Measurements from ENCODE around the gene CEP85. TPM values are rescaled to one million over a fixed set of nuclear protein-coding genes. Genes with fewer than 3 reads are reported as not detected.

The CEP85 gene
- total and polyA plus RNA-seq, 9 of the 15 experiments (the other 6 are each of a cell fraction or from before 2014, with no cell fraction given): 42.1 to 140 (median 92.6) TPM

DNA sequence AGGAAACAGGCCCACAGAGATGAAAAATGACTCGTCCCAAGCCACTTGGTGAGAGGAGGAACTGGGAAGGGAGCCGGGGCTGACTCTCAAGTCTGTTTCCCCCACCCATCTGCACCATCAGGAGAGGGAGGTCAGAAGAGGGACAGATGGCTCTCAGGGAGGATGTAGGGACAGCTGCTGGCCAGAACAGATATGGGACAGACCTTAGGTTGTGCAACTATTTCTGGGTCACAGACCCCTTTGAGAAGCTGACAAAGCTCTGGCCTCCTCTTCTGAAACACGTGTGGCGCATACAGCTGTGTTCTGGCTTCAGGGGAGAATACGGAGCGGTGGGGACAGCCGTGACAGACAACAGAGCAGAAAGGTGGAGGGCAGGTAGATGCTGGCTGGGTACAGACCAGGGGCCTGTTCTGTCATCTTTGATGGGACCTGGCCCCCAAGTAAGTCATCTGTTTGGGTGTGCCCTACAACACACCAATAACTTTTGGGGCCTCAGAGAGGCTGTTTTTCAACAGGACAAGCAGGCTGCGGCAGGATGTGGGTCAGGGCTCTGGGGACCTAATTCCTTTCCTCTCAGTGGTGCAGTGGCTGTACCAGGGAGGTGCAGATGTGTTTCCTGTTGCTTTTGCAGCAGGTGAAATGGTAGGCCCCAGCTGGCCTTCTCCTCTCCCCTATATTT is 53.2 kb downstream of the CEP85 start (continued):
- TF ChIP-seq MIER1 (IDR thresholded peaks at IDR 0.05; ENCODE audit: low read depth) (no peak), L3MBTL2 (IDR thresholded peaks at IDR 0.05) (peak; percentile 86), CBX2 (IDR thresholded peaks at IDR 0.05; ENCODE audit: insufficient read depth, low read length, poor library complexity, severe bottlenecking) (no peak), PHB2 (IDR thresholded peaks at IDR 0.05; ENCODE audit: low read depth) (peak; percentile 81; the same call in 1 of the 2 replicates), GATA2 (CRISPR knock-in tag; IDR thresholded peaks at IDR 0.05) (peak; percentile 97), HDAC8 (tag; IDR thresholded peaks at IDR 0.05) (no peak), MAZ (CRISPR knock-in tag; conservative IDR thresholded peaks at IDR 0.05 in 1 of 2, IDR thresholded peaks at IDR 0.05 in 1 of 2) (peak; percentile 56 to 63; a peak in 1 of 4 replicates), IRF2 (CRISPR knock-in tag; IDR thresholded peaks at IDR 0.05) (no peak), KDM1A (IDR thresholded peaks at IDR 0.05) (peak; percentile 83 to 91), MTA1 (IDR thresholded peaks at IDR 0.05; ENCODE audit: borderline replicate concordance) (no peak), PML (IDR thresholded peaks at IDR 0.05; ENCODE audit: low read length) (peak; percentile 94), ZNF583 (CRISPR knock-in tag; IDR thresholded peaks at IDR 0.05) (peak; percentile 73)
- TF ChIP-seq, protein P1, sequence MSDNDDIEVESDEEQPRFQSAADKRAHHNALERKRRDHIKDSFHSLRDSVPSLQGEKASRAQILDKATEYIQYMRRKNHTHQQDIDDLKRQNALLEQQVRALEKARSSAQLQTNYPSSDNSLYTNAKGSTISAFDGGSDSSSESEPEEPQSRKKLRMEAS (CRISPR knock-in tag; IDR thresholded peaks at IDR 0.05): peak; percentile 95
- TF ChIP-seq, protein P2, sequence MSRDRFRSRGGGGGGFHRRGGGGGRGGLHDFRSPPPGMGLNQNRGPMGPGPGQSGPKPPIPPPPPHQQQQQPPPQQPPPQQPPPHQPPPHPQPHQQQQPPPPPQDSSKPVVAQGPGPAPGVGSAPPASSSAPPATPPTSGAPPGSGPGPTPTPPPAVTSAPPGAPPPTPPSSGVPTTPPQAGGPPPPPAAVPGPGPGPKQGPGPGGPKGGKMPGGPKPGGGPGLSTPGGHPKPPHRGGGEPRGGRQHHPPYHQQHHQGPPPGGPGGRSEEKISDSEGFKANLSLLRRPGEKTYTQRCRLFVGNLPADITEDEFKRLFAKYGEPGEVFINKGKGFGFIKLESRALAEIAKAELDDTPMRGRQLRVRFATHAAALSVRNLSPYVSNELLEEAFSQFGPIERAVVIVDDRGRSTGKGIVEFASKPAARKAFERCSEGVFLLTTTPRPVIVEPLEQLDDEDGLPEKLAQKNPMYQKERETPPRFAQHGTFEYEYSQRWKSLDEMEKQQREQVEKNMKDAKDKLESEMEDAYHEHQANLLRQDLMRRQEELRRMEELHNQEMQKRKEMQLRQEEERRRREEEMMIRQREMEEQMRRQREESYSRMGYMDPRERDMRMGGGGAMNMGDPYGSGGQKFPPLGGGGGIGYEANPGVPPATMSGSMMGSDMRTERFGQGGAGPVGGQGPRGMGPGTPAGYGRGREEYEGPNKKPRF (IDR thresholded peaks at IDR 0.05; ENCODE audit: low read depth, low read length): no peak
- TF ChIP-seq, protein P3, sequence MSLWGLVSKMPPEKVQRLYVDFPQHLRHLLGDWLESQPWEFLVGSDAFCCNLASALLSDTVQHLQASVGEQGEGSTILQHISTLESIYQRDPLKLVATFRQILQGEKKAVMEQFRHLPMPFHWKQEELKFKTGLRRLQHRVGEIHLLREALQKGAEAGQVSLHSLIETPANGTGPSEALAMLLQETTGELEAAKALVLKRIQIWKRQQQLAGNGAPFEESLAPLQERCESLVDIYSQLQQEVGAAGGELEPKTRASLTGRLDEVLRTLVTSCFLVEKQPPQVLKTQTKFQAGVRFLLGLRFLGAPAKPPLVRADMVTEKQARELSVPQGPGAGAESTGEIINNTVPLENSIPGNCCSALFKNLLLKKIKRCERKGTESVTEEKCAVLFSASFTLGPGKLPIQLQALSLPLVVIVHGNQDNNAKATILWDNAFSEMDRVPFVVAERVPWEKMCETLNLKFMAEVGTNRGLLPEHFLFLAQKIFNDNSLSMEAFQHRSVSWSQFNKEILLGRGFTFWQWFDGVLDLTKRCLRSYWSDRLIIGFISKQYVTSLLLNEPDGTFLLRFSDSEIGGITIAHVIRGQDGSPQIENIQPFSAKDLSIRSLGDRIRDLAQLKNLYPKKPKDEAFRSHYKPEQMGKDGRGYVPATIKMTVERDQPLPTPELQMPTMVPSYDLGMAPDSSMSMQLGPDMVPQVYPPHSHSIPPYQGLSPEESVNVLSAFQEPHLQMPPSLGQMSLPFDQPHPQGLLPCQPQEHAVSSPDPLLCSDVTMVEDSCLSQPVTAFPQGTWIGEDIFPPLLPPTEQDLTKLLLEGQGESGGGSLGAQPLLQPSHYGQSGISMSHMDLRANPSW (CRISPR knock-in tag; IDR thresholded peaks at IDR 0.05): no peak; the same call in 1 of the 2 replicates
- TF ChIP-seq, protein P4, sequence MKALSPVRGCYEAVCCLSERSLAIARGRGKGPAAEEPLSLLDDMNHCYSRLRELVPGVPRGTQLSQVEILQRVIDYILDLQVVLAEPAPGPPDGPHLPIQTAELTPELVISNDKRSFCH (CRISPR knock-in tag; IDR thresholded peaks at IDR 0.05): no peak
- TF ChIP-seq, protein P4 (tag; IDR thresholded peaks at IDR 0.05): peak; percentile 90
- TF ChIP-seq, protein P5, sequence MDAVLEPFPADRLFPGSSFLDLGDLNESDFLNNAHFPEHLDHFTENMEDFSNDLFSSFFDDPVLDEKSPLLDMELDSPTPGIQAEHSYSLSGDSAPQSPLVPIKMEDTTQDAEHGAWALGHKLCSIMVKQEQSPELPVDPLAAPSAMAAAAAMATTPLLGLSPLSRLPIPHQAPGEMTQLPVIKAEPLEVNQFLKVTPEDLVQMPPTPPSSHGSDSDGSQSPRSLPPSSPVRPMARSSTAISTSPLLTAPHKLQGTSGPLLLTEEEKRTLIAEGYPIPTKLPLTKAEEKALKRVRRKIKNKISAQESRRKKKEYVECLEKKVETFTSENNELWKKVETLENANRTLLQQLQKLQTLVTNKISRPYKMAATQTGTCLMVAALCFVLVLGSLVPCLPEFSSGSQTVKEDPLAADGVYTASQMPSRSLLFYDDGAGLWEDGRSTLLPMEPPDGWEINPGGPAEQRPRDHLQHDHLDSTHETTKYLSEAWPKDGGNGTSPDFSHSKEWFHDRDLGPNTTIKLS (IDR thresholded peaks at IDR 0.05; ENCODE audit: borderline replicate concordance, low read depth): 0 out of 2 replicates have a peak, but pooled peaks have one; percentile 29
- TF ChIP-seq, protein P6, sequence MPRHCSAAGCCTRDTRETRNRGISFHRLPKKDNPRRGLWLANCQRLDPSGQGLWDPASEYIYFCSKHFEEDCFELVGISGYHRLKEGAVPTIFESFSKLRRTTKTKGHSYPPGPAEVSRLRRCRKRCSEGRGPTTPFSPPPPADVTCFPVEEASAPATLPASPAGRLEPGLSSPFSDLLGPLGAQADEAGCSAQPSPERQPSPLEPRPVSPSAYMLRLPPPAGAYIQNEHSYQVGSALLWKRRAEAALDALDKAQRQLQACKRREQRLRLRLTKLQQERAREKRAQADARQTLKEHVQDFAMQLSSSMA (CRISPR knock-in tag; IDR thresholded peaks at IDR 0.05): no peak

Data from K562 (cell line).